IMR-90 (cell line): ENCODE measurements around the gene CNIH2. TPM values are rescaled to one million over a fixed set of nuclear protein-coding genes. Genes with fewer than 3 reads are reported as not detected.

ENCODE experiments used
- ATAC-seq: fragments of 200-7000 bp; cut with Tn5 transposase; 2 replicates; pipeline ENCODE4 v1.9.1; 2020; ENCODE audit warnings: low read depth, mild to moderate bottlenecking, moderate library complexity
- BruUV-seq: library from RNA; stranded (reverse); fragments of 400-500 nt; replicated peaks from 2 replicates; lab custom pipeline; 2021; lab: Mats Ljungman, UMichigan
- CTCF ChIA-PET: fragments of 300-600 bp; formaldehyde crosslinking; extraction: SDS; loops from one replicate; lab custom pipeline; 2021; ENCODE audit warnings: antibody characterized with exemption; lab: Yijun Ruan, JAX
- POLR2A ChIA-PET: fragments of 300-600 bp; sonication (Branson Sonifier 250); formaldehyde crosslinking; loops from one replicate; lab custom pipeline; 2022; ENCODE audit warnings: antibody characterized with exemption; ENCODE audit not compliant: unreplicated experiment; lab: Charles Lee
- DNase-seq: peaks from one replicate; pipeline ENCODE4 v3.0.0; 2013
- H2AFZ ChIP-seq: replicated peaks from 2 replicates; pipeline ENCODE3; 2013; ENCODE audit warnings: low read length, mild to moderate bottlenecking; ENCODE audit not compliant: poor library complexity
- H2AK5ac ChIP-seq: 2 replicates; pipeline ENCODE4 v1.6.1; 2013; ENCODE audit warnings: low read depth, low read length, inconsistent platforms
- H2AK9ac ChIP-seq: replicated peaks from 2 replicates; pipeline ENCODE3; 2013; ENCODE audit warnings: mild to moderate bottlenecking, low read depth, low read length, moderate library complexity; ENCODE audit not compliant: poor library complexity
- H2BK120ac ChIP-seq: 2 replicates; pipeline ENCODE4 v1.6.1; 2013; ENCODE audit warnings: low read depth, low read length, inconsistent platforms
- H2BK15ac ChIP-seq: 3 replicates; pipeline ENCODE4 v1.6.1; 2013; ENCODE audit warnings: low read depth, low read length, inconsistent platforms
- H2BK20ac ChIP-seq: 2 replicates; pipeline ENCODE4 v1.6.1; 2013; ENCODE audit warnings: low read depth, mild to moderate bottlenecking, inconsistent platforms, low read length, moderate library complexity
- H2BK5ac ChIP-seq: 2 replicates; pipeline ENCODE4 v1.6.1; 2013; ENCODE audit warnings: mild to moderate bottlenecking, low read depth, low read length, inconsistent platforms; ENCODE audit not compliant: poor library complexity, severe bottlenecking
- H3K14ac ChIP-seq: replicated peaks from 2 replicates; pipeline ENCODE4 v1.6.1; 2013; ENCODE audit warnings: low read depth, low read length, inconsistent platforms
- H3K18ac ChIP-seq: 2 replicates; pipeline ENCODE4 v1.6.1; 2013; ENCODE audit warnings: low read depth, low read length, control low read depth
- H3K23ac ChIP-seq: 2 replicates; pipeline ENCODE4 v1.6.1; 2013; ENCODE audit warnings: low read depth, low read length, inconsistent platforms
- H3K27ac ChIP-seq: 2 replicates; pipeline ENCODE4 v1.5.1; 2013; ENCODE audit warnings: mild to moderate bottlenecking, control low read depth, low read length; ENCODE audit not compliant: insufficient read depth
- H3K27me3 ChIP-seq: 2 replicates; pipeline ENCODE4 v1.6.1; 2013; ENCODE audit warnings: low read length; ENCODE audit not compliant: control insufficient read depth, insufficient read depth
- H3K36me3 ChIP-seq: 2 replicates; pipeline ENCODE4 v1.6.1; 2013; ENCODE audit warnings: low read length, mixed read lengths; ENCODE audit not compliant: control insufficient read depth, insufficient read depth
- H3K4ac ChIP-seq: 2 replicates; pipeline ENCODE4 v1.6.1; 2013; ENCODE audit warnings: low read depth, low read length, inconsistent platforms
- H3K4me1 ChIP-seq: 2 replicates; pipeline ENCODE4 v1.6.1; 2013; ENCODE audit warnings: low read length, mixed read lengths; ENCODE audit not compliant: control insufficient read depth, insufficient read depth
- H3K4me2 ChIP-seq: 2 replicates; pipeline ENCODE4 v1.6.1; 2013; ENCODE audit warnings: low read depth, mild to moderate bottlenecking, control low read depth, low read length, moderate library complexity
- H3K4me3 ChIP-seq: 2 replicates; pipeline ENCODE4 v1.5.1; 2013; ENCODE audit warnings: low read depth, mild to moderate bottlenecking, control low read depth, low read length, moderate library complexity; ENCODE audit not compliant: insufficient read depth
- H3K56ac ChIP-seq: 2 replicates; pipeline ENCODE4 v1.6.1; 2013; ENCODE audit warnings: low read length, inconsistent platforms; ENCODE audit not compliant: insufficient read depth; ENCODE audit errors: extremely low read depth
- H3K79me1 ChIP-seq, 2 experiments: 2 replicates each; pipeline ENCODE4 v1.6.1; 2013; ENCODE audit warnings: low read length in 2 of 2, inconsistent platforms in 1 of 2, low read depth in 1 of 2
- H3K9ac ChIP-seq: 2 replicates; pipeline ENCODE4 v1.6.1; 2013; ENCODE audit warnings: low read depth, low read length, control low read depth
- H3K9me1 ChIP-seq: 2 replicates; pipeline ENCODE4 v1.6.1; 2013; ENCODE audit warnings: low read length, inconsistent platforms; ENCODE audit not compliant: insufficient read depth
- H3K9me3 ChIP-seq: 2 replicates; pipeline ENCODE4 v1.6.1; 2013; ENCODE audit warnings: low read length; ENCODE audit not compliant: control insufficient read depth, insufficient read depth
- H4K20me1 ChIP-seq: 2 replicates; pipeline ENCODE4 v1.6.1; 2013; ENCODE audit warnings: low read length, inconsistent platforms; ENCODE audit not compliant: insufficient read depth
- H4K5ac ChIP-seq: 2 replicates; pipeline ENCODE4 v1.6.1; 2013; ENCODE audit warnings: mild to moderate bottlenecking, low read depth, low read length, control low read depth
- H4K8ac ChIP-seq, 2 experiments: 2 replicates each; pipeline ENCODE4 v1.6.1; 2013; ENCODE audit warnings: low read depth in 2 of 2, low read length in 2 of 2, control low read depth in 1 of 2, inconsistent platforms in 1 of 2
- H4K91ac ChIP-seq: 2 replicates; pipeline ENCODE4 v1.6.1; 2013; ENCODE audit warnings: low read depth, low read length, inconsistent platforms; ENCODE audit not compliant: insufficient read depth
- CEBPB ChIP-seq: IDR thresholded peaks from 2 replicates; pipeline ENCODE4 v1.6.1; 2012; ENCODE audit warnings: low read depth, low read length, improper control_type of control experiment
- CHD1 ChIP-seq: IDR thresholded peaks from 2 replicates; pipeline ENCODE4 v1.6.1; 2012; ENCODE audit warnings: low read depth, low read length, improper control_type of control experiment
- CTCF ChIP-seq: conservative IDR thresholded peaks from 2 replicates; pipeline ENCODE4 v1.5.1; 2012; ENCODE audit warnings: mild to moderate bottlenecking, low read depth, low read length, improper control_type of control experiment
- FOS ChIP-seq: fragments of 150-350 bp; IDR thresholded peaks from 2 replicates; pipeline ENCODE4 v1.6.1; 2016; ENCODE audit warnings: low read depth, low read length
- MAZ ChIP-seq: IDR thresholded peaks from 2 replicates; pipeline ENCODE4 v1.6.1; 2012; ENCODE audit warnings: low read depth, mild to moderate bottlenecking, low read length, improper control_type of control experiment, moderate library complexity, borderline replicate concordance
- POLR2A ChIP-seq: IDR thresholded peaks from 2 replicates; pipeline ENCODE4 v1.6.1; 2012; ENCODE audit warnings: mild to moderate bottlenecking, low read depth, low read length
- RAD21 ChIP-seq: IDR thresholded peaks from 2 replicates; pipeline ENCODE4 v1.6.1; 2012; ENCODE audit warnings: low read length, improper control_type of control experiment
- RCOR1 ChIP-seq: IDR thresholded peaks from 2 replicates; pipeline ENCODE4 v1.6.1; 2012; ENCODE audit warnings: mild to moderate bottlenecking, low read length, improper control_type of control experiment; ENCODE audit not compliant: insufficient replicate concordance
- WGBS, 2 experiments: methylation state at CpG; one replicate each; pipeline versions ENCODE4 v1.1.5 to v1.1.7; 2013; ENCODE audit warnings: missing lambda C conversion rate in 2 of 2; ENCODE audit not compliant: insufficient read length in 1 of 2; ENCODE audit errors: extremely low coverage in 2 of 2; 5-methylcytosine and 5-hydroxymethylcytosine counted together
- dilution Hi-C: fragments of 300-500 bp; cut with HindIII; formaldehyde crosslinking; loops from one replicate; pipeline ENCODE4 v1.14.3; 2018; ENCODE audit warnings: low sequenced_read_pairs; ENCODE audit not compliant: unreplicated experiment
- in situ Hi-C: fragments of 300-500 bp; cut with MboI; formaldehyde crosslinking; loops from 3 replicates; pipeline ENCODE4 v1.14.3; 2019; ENCODE audit warnings: low sequenced_read_pairs, inconsistent platforms, mixed read lengths
- intact Hi-C: fragments of 100-400 bp; cut with micrococcal nuclease; formaldehyde crosslinking; loops from 2 replicates; pipeline ENCODE4 v1.10.0; 2022
- polyA plus RNA-seq, 3 experiments: library from polyadenylated mRNA; depleted of rRNA; stranded (reverse); fragments of >200 nt; gene quantifications; 2 replicates each; pipeline ENCODE4 v1.2.3, GENCODE V29; 2012; ENCODE audit warnings: low replicate concordance in 1 of 3
- total RNA-seq: library from RNA; depleted of rRNA; stranded (reverse); fragments of >200 nt; gene quantifications from 2 replicates; pipeline ENCODE4 v1.2.3, GENCODE V29; 2012

CNIH2 gene
- total and polyA plus RNA-seq, 2 of the 4 experiments (the other 2 are of a cell fraction) = 0.54 to 3.4 TPM

DNA sequence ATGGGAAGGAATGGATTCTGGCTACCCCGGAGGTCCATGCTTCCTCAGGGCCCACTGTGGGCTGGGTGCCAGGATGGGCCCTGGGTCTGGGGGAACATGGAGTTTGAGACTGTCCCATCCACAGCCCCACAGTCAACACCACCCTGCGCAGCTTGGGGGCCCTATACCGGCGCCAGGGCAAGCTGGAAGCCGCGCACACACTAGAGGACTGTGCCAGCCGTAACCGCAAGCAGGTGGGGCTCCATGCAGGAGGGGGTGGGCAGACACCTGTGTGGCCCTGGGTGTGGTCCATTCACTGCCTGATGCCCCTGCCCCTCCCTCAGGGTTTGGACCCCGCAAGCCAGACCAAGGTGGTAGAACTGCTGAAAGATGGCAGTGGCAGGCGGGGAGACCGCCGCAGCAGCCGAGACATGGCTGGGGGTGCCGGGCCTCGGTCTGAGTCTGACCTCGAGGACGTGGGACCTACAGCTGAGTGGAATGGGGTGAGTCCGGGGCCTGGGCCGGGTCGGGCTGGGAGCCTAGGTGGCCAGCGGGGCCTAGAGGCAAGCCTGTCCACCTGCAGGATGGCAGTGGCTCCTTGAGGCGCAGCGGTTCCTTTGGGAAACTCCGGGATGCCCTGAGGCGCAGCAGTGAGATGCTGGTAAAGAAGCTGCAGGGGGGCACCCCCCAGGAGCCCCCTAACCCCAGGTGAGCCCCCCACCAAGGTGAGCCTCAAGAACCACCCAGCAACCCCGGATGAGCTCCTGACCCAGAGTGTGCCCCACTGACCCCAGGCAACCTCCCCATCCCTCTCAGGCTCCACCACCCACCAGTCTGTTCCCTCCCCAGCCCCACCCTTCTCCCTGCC, 12.2 kb upstream of the CNIH2 start:
- Histone ChIP-seq H3K9me3 (no peaks in the 10 kb centered on the region), H2BK5ac (no peak overlapping the region), H3K27me3 (no peaks in the 10 kb centered on the region), H2BK20ac (no peak overlapping the region), H3K36me3 (peaks cover 43% of the 10 kb centered on the region), H2AK9ac (no peak overlapping the region), H3K9me1 (peaks cover 2% of the 10 kb centered on the region; the same call in 1 of the 2 replicates), H3K23ac (no peak overlapping the region), H2AK5ac (no peak overlapping the region), H2AFZ (no peak overlapping the region), H3K56ac (no peak overlapping the region), H3K4me2 (no peak overlapping the region), H4K20me1 (peaks cover 23% of the 10 kb centered on the region; the same call in 1 of the 2 replicates), H3K79me1 (peaks cover 4 to 49% of the 10 kb centered on the region in 2 experiments; a peak in 2 of 4 replicates), H2BK15ac (no peak overlapping the region), H4K91ac (no peak overlapping the region), H3K4me3 (no peak overlapping the region), H3K27ac (no peak overlapping the region), H4K8ac (no peak overlapping the region), H3K4ac (no peak overlapping the region), H2BK120ac (no peak overlapping the region), H4K5ac (no peak overlapping the region), H3K9ac (no peak overlapping the region), H3K18ac (no peak overlapping the region), H3K14ac (no peak overlapping the region), H3K4me1 (peaks cover 4% of the 10 kb centered on the region; the same call in 1 of the 2 replicates)
- ChIA-PET CTCF (no interaction called here), POLR2A (no interaction called here)
- intact Hi-C loops = no loop called here
- ATAC-seq = no peak
- in situ Hi-C loops = no loop called here
- no peak for DNase-seq
- no peak for TF ChIP-seq CTCF
- TF ChIP-seq POLR2A = no peak
- TF ChIP-seq CEBPB = no peak
- no peak for TF ChIP-seq RAD21
- no peak for TF ChIP-seq CHD1
- no peak for TF ChIP-seq MAZ
- no peak for TF ChIP-seq FOS
- TF ChIP-seq RCOR1 = no peak
- no TSS peak for BruUV-seq
- dilution Hi-C loops = no loop called here
- no CpG with 5 or more reads among the region's 26 CpGs for WGBS, 2 experiments
